Activated gamma-delta T cell treated with anti-CD3 and anti-CD28 coated beads, Interleukin-2, amount 50 U/mL, for 16 hours (primary cell): ENCODE measurements around the gene STRADA.
A peak's percentile ranks its signal among the peaks of the same experiment; 100 is the strongest.

ENCODE experiments used
- DNase-seq: peaks from one replicate; pipeline ENCODE4 v3.0.0-alpha.2; 2020; ENCODE audit warnings: low read depth

STRADA gene

GRCh38 chr17:63741408-63742173 is at the start of gene STRADA:
Gene STRADA, minus strand, starts transcription at chr17:63741799. Its CDS starts 13,430 bp downstream, at chr17:63728369.
- DNase-seq = peak; percentile 98

- DNase-seq = no peak
Measured at GRCh38 chr17:63790057-63790456, 48.5 kb upstream of the STRADA start.

GRCh38 chr17:63786971-63787711 is 45.5 kb upstream of the STRADA start:
- no peak for DNase-seq

GRCh38 chr17:63786117-63786516 is 44.5 kb upstream of the STRADA start:
- DNase-seq = no peak

GRCh38 chr17:63785556-63785955 is 44.0 kb upstream of the STRADA start:
- no peak for DNase-seq

GRCh38 chr17:63783522-63783921 is 41.9 kb upstream of the STRADA start:
- DNase-seq = no peak

GRCh38 chr17:63780928-63781327 is 39.3 kb upstream of the STRADA start:
- DNase-seq = no peak

GRCh38 chr17:63780507-63780906 is 38.9 kb upstream of the STRADA start:
- DNase-seq = no peak

- DNase-seq = no peak
Measured at GRCh38 chr17:63775420-63775819, 33.8 kb upstream of the STRADA start.

- DNase-seq = no peak
Measured at GRCh38 chr17:63774969-63775265, 33.3 kb upstream of the STRADA start.

- peak; percentile 84 for DNase-seq
Measured at GRCh38 chr17:63774141-63774968, 32.8 kb upstream of the STRADA start, which contains the start of gene DDX42. Gene DDX42, plus strand, starts transcription at chr17:63774170. Its CDS starts 12,880 bp downstream, at chr17:63787050.

GRCh38 chr17:63773272-63774140 is 31.9 kb upstream of the STRADA start, which contains the start of gene CCDC47:
Gene CCDC47, minus strand, starts transcription at chr17:63773597. Its CDS starts 7,422 bp downstream, at chr17:63766175.
- peak; percentile 96 for DNase-seq

- DNase-seq = no peak
Measured at GRCh38 chr17:63772801-63773271, 31.2 kb upstream of the STRADA start.

- no peak for DNase-seq
Measured at GRCh38 chr17:63768433-63768832, 26.8 kb upstream of the STRADA start.

- DNase-seq = no peak
Measured at GRCh38 chr17:63766754-63767153, 25.2 kb upstream of the STRADA start.

GRCh38 chr17:63764716-63765115 is 23.1 kb upstream of the STRADA start:
- DNase-seq = no peak

- DNase-seq = no peak
Measured at GRCh38 chr17:63762161-63763078, 20.8 kb upstream of the STRADA start.

- DNase-seq = no peak
Measured at GRCh38 chr17:63760771-63761539, 19.4 kb upstream of the STRADA start.

GRCh38 chr17:63758428-63758827 is 16.8 kb upstream of the STRADA start:
- no peak for DNase-seq
